Measurements from ENCODE around the gene KLHL2. TPM values are rescaled to one million over a fixed set of nuclear protein-coding genes. Genes with fewer than 3 reads are reported as not detected.
A peak's percentile ranks its signal among the peaks of the same experiment; 100 is the strongest.
"Not testable (repeated sequence)": the region's sequence is repeated elsewhere in the genome, so short reads cannot be mapped to it uniquely, and the experiment has no call there.

Gene KLHL2
- polyA plus RNA-seq, result 1 to 10 TPM; 2.6 to 4.0 (median 3.5) TPM

- peak; percentile 76 to 81 (median 81) for DNase-seq
- H3K36me3 Mint-ChIP-seq, result no peaks in the 10 kb centered on the region
- no peaks in the 10 kb centered on the region for H3K9me3 Mint-ChIP-seq
- peak within 1 kb of the TSS; percentile 87 to 97 (median 94) for H3K4me3 Mint-ChIP-seq
- peaks cover 4 to 8% (median 7%) of the 10 kb centered on the region in 3 donors for H3K27me3 Mint-ChIP-seq (ENCODE audit: low read depth in 3 of 3)
- H3K27ac Mint-ChIP-seq, result peak within 1 kb of the TSS; percentile 78 to 96 (median 90)
- peaks cover 30 to 60% of the 10 kb centered on the region in 2 donors for H3K4me1 Mint-ChIP-seq
Observed at GRCh38 chr4:165207431-165208220, at the start of gene KLHL2. TSS of gene KLHL2 (plus strand) at chr4:165207561. CDS start at chr4:165207877, 316 bp downstream.

DNA sequence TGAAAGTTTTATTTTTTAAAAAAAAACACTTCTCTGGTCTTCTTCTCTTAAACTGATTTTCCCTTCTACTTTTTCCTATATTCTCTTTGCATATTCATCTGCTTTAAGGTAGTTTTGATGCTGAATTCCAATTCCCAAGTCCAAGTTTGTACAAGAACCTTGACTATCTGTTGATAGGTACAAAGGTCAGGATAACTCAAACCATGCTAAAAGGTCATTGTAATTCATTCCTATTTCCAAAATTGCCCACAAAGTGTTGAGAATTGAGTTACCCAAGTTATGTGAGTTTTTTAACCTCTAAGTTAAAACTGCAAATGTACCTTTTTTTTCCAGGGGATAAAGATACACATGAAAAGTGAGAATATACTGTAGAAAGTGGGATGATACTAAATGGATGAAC, 48.6 kb upstream of the KLHL2 start:
- Mint-ChIP-seq H3K4me1 (no peaks in the 10 kb centered on the region), H3K9me3 (peaks cover 0 to 4% (median 2%) of the 10 kb centered on the region in 6 donors), H3K4me3 (no peak overlapping the region), H3K36me3 (no peaks in the 10 kb centered on the region), H3K27ac (no peak overlapping the region), H3K27me3 (ENCODE audit: low read depth in 3 of 3) (peaks cover 6 to 18% (median 8%) of the 10 kb centered on the region in 3 donors)
- DNase-seq, result no peak

DNA sequence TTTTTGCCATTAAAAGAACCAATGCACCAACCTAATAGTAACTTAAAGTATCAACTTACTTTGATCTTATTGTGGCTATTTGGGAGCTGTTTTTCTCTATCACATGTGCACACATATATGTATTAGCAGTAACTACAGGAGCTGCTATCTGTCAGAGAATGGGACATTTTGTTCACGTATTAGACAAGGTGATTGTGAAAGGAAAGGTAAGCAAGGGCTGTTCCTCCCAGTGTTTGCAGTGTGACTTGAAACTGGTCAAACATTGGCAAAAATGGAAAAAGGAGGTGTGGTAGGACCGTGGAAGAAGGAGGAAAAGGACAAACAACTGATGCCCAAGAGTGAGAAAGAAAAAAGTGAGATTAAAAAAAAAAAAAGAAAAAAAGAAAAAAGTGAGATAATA, 43.1 kb upstream of the KLHL2 start:
- peak overlapping the region in 1 of 6 donors; percentile 51 for H3K27ac Mint-ChIP-seq

DNA sequence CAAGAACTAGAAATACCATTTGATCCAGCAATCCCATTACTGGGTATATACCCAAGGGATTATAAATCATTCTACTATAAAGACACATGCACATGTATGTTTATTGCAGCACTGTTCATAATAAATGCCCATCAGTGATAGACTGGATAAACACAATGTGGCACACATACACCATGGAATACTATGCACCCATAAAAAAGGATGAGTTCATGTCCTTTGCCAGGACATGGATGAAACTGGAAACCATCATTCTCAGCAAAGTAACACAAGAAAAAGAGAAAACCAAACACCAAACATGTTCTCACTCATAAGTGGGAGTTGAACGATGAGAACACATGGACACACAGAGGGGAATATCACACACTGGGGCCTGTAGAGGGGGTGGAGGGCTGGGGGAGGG, 40.5 kb upstream of the KLHL2 start:
- H3K27ac Mint-ChIP-seq, H3K9me3 Mint-ChIP-seq, H3K4me1 Mint-ChIP-seq, H3K36me3 Mint-ChIP-seq, DNase-seq, H3K4me3 Mint-ChIP-seq: not testable (repeated sequence)
- peaks cover 0 to 11% (median 5%) of the 10 kb centered on the region in 3 donors for H3K27me3 Mint-ChIP-seq (ENCODE audit: low read depth in 3 of 3)

More for the DNA sequence above, 43.1 kb upstream of the KLHL2 start:
- Mint-ChIP-seq H3K9me3 (peaks cover 0 to 11% (median 1%) of the 10 kb centered on the region in 6 donors), H3K27me3 (ENCODE audit: low read depth in 3 of 3) (peaks cover 0 to 12% (median 2%) of the 10 kb centered on the region in 3 donors), H3K4me3 (no peak overlapping the region), H3K4me1 (no peaks in the 10 kb centered on the region), H3K36me3 (no peaks in the 10 kb centered on the region)
- DNase-seq, result no peak

- Mint-ChIP-seq H3K4me1 (no peaks in the 10 kb centered on the region), H3K4me3 (no peak overlapping the region), H3K27ac (no peak overlapping the region), H3K9me3 (peaks cover 0 to 7% (median 1%) of the 10 kb centered on the region in 6 donors), H3K27me3 (ENCODE audit: low read depth in 3 of 3) (peaks cover 0 to 11% (median 3%) of the 10 kb centered on the region in 3 donors), H3K36me3 (no peaks in the 10 kb centered on the region)
- DNase-seq, result no peak
Observed at GRCh38 chr4:165167650-165168049, 39.7 kb upstream of the KLHL2 start.

DNA sequence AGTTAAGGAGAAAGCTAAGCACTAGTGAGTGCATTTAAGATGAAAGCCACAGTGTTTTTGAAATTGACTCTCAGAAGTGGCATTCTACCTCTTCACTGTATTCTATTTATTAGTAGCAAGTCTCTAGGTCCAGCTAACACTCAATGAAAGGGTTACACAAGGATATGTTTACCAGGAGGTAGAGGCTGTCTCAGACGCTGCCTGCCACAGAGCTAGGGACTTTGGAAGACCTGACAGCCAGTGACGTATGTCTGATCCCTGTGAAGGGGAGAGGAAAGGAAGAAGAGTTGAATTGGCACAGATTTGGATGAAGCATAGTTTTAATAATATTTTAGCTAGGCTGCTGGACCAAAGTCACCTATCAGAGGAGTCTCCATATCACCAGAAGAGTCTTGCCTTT, 36.5 kb upstream of the KLHL2 start:
- no peak overlapping the region for H3K27ac Mint-ChIP-seq
- no peaks in the 10 kb centered on the region for H3K36me3 Mint-ChIP-seq
- no peak for DNase-seq
- H3K4me1 Mint-ChIP-seq, result no peaks in the 10 kb centered on the region
- no peak overlapping the region for H3K4me3 Mint-ChIP-seq
- peaks cover 0 to 8% (median 4%) of the 10 kb centered on the region in 3 donors for H3K27me3 Mint-ChIP-seq (ENCODE audit: low read depth in 3 of 3)
- H3K9me3 Mint-ChIP-seq, result peaks cover 0 to 7% (median 1%) of the 10 kb centered on the region in 6 donors

GRCh38 chr4:165175470-165175869, 31.9 kb upstream of the KLHL2 start:
- H3K4me1 Mint-ChIP-seq; H3K36me3 Mint-ChIP-seq; H3K9me3 Mint-ChIP-seq; DNase-seq; H3K27me3 Mint-ChIP-seq (ENCODE audit: low read depth in 3 of 3); H3K27ac Mint-ChIP-seq; H3K4me3 Mint-ChIP-seq: not testable (repeated sequence)

- Mint-ChIP-seq H3K4me1 (no peaks in the 10 kb centered on the region), H3K9me3 (peaks cover 0 to 2% (median 0%) of the 10 kb centered on the region in 6 donors), H3K27me3 (ENCODE audit: low read depth in 3 of 3) (peaks cover 0 to 8% (median 6%) of the 10 kb centered on the region in 3 donors), H3K27ac (no peak overlapping the region), H3K36me3 (no peaks in the 10 kb centered on the region), H3K4me3 (no peak overlapping the region)
- DNase-seq, result no peak
Observed at GRCh38 chr4:165175879-165176278, 31.5 kb upstream of the KLHL2 start.

GRCh38 chr4:165177725-165178666, 29.4 kb upstream of the KLHL2 start:
- Mint-ChIP-seq H3K4me1 (no peaks in the 10 kb centered on the region), H3K36me3 (no peaks in the 10 kb centered on the region), H3K27ac (no peak overlapping the region), H3K27me3 (ENCODE audit: low read depth in 3 of 3) (peaks cover 3 to 10% (median 6%) of the 10 kb centered on the region in 3 donors), H3K4me3 (no peak overlapping the region), H3K9me3 (peaks cover 0 to 2% (median 0%) of the 10 kb centered on the region in 6 donors)
- no peak for DNase-seq

DNA sequence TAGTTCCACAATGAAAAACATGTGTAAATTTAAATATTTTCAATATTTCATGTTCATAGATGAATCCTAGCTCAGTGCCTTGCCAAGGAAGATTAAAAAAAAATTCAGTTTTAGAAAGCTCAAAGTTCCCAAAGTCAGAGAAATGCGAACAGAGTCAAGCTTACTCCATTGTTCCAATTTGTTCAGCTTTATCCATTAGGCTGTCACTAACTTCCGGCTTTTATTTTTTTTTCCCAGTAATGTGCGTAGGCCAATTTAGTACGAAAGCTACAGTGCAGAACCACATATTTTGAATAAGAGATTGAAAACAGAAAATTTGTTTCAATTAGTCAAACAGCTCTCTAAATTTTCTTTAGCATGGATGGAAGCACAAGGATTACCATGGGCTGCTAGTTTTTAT, 23.1 kb upstream of the KLHL2 start:
- Mint-ChIP-seq H3K36me3 (peaks cover 0 to 6% (median 0%) of the 10 kb centered on the region in 3 donors), H3K27me3 (ENCODE audit: low read depth in 3 of 3) (peaks cover 0 to 5% (median 3%) of the 10 kb centered on the region in 3 donors), H3K27ac (no peak overlapping the region), H3K4me3 (no peak overlapping the region), H3K9me3 (peaks cover 0 to 2% (median 0%) of the 10 kb centered on the region in 6 donors), H3K4me1 (no peaks in the 10 kb centered on the region)
- no peak for DNase-seq

DNA sequence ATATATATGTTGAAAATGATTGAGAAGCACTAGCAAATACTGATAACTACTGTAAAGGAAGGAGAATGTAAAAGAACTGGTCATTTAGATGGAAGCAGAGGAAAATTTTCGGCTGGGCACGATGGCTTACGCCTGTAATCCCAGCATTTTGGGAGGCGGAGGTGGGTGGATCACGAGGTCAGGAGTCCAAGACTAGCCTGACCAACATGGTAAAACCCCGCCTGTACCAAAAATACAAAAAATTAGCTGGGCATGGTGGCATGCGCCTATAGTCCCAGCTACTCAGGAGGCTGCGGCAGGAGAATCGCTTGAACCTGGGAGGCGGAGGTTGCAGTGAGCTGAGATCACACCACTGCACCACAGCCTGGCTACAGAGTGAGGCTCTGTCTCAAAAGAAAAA, 22.4 kb upstream of the KLHL2 start:
- H3K36me3 Mint-ChIP-seq; DNase-seq; H3K27me3 Mint-ChIP-seq (ENCODE audit: low read depth in 3 of 3); H3K27ac Mint-ChIP-seq; H3K9me3 Mint-ChIP-seq; H3K4me1 Mint-ChIP-seq; H3K4me3 Mint-ChIP-seq: not testable (repeated sequence)

DNA sequence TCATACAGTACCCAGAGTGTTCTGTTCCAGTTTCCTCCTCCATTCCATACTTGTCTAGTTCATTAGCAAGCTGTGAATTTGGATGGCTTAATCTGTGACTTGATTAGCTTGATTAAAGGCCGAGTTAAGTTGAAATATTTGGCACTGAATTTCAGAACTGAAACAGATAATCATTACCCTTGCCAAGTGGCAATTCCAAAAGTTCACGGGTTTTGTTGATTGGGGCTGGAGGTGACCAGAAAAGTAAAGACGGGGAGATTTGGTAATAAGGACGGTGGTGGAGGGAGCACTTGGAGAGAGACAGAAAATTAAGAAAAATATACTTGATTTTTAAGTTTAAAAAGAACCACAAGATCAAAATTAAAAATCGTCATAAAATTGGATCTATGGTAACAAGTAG, 21.9 kb upstream of the KLHL2 start:
- Mint-ChIP-seq H3K4me3 (no peak overlapping the region), H3K36me3 (peaks cover 0 to 6% (median 0%) of the 10 kb centered on the region in 3 donors)

DNA sequence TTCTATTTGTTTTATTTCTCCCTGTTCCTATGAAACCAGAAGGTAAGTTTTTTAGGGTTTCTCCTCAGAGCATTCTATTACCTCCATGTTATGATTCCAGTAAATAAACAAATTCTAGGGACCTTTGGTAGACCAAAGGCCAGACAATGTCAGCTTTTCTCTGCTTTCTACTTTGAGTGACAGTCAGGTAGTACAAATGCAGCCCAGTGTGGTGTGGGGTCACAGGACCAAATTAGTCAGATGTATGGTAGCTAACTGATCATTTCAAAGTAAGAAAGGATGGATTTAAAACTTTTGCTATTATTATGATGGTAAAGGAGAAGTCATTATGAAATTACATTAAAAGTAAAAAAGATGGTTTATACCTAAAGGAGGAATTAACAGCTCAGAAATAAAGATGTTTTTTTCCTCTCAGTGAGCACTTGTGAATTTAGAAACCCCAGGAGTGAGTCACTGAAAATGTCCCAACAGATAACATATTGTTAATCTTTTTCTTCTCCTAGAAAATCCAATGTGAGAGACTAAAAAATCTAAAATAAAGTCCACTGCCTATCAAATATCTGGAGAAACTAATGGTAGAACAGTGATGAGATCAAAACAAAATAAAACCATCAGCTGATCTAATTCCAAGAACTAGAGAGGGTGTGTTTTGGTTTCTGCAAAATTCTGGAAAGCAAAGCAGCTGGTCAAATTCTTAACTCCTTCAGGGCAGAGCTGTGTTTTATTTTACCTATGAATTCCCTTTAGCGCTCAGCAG, 16.6 kb upstream of the KLHL2 start:
- no peaks in the 10 kb centered on the region for H3K4me1 Mint-ChIP-seq

More for the DNA sequence above, 21.9 kb upstream of the KLHL2 start:
- H3K27me3 Mint-ChIP-seq (ENCODE audit: low read depth in 3 of 3), result peaks cover 0 to 3% (median 2%) of the 10 kb centered on the region in 3 donors
- H3K4me1 Mint-ChIP-seq, result no peaks in the 10 kb centered on the region
- H3K27ac Mint-ChIP-seq, result no peak overlapping the region
- DNase-seq, result no peak
- peaks cover 0 to 1% (median 0%) of the 10 kb centered on the region in 6 donors for H3K9me3 Mint-ChIP-seq

More for the DNA sequence above, 16.6 kb upstream of the KLHL2 start:
- H3K27ac Mint-ChIP-seq, result no peak overlapping the region
- no peak overlapping the region for H3K4me3 Mint-ChIP-seq
- DNase-seq, result no peak
- H3K36me3 Mint-ChIP-seq, result peaks cover 0 to 6% (median 0%) of the 10 kb centered on the region in 3 donors
- peaks cover 0 to 1% (median 0%) of the 10 kb centered on the region in 6 donors for H3K9me3 Mint-ChIP-seq
- peaks cover 0 to 2% (median 0%) of the 10 kb centered on the region in 3 donors for H3K27me3 Mint-ChIP-seq (ENCODE audit: low read depth in 3 of 3)

Data from immature natural killer cell (primary cell).